Uterus (tissue), 2 donors: ENCODE results near the gene BAHCC1.
"Not testable (repeated sequence)": the region's sequence is repeated elsewhere in the genome, so short reads cannot be mapped to it uniquely, and the experiment has no call there.

ENCODE experiments used
- POLR2A ChIP-seq, 2 donors: fragments of 450-650 bp; IDR thresholded peaks; one replicate each; pipeline ENCODE4 v1.6.1; 2016; ENCODE audit warnings: antibody characterized with exemption in 2 of 2, mild to moderate bottlenecking in 1 of 2, moderate library complexity in 1 of 2
- TF ChIP-seq, protein P1 (sequence below), 4 experiments: fragments of 200-600 bp in 2 of 4; fragments of 450-650 bp in 2 of 4; sonication (generic) in 2 of 4; IDR thresholded peaks; one replicate each; pipeline ENCODE4 v1.5.1; 2016 to 2019; ENCODE audit warnings: antibody characterized with exemption in 4 of 4, mild to moderate bottlenecking in 2 of 4, moderate library complexity in 1 of 4

DNA sequence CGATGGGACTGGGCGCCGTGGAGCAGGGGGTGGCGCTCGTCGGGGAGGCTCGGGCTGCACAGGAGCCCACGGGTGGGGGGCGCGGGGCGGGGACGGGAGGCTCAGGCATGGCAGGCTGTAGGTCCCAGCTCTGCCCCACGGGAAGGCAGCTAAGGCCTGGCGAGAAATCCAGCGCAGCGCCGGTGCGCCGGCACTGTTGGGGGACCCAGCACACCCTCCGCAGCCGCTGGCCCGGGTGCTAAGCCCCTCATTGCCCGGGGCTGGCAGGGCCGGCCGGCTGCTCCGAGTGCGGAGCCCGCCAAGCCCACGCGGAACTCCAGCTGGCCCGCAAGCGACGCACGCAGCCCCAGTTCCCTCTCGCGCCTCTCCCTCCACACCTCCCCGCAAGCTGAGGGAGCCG, 43.2 kb upstream of the BAHCC1 start:
- TF ChIP-seq, protein P1, sequence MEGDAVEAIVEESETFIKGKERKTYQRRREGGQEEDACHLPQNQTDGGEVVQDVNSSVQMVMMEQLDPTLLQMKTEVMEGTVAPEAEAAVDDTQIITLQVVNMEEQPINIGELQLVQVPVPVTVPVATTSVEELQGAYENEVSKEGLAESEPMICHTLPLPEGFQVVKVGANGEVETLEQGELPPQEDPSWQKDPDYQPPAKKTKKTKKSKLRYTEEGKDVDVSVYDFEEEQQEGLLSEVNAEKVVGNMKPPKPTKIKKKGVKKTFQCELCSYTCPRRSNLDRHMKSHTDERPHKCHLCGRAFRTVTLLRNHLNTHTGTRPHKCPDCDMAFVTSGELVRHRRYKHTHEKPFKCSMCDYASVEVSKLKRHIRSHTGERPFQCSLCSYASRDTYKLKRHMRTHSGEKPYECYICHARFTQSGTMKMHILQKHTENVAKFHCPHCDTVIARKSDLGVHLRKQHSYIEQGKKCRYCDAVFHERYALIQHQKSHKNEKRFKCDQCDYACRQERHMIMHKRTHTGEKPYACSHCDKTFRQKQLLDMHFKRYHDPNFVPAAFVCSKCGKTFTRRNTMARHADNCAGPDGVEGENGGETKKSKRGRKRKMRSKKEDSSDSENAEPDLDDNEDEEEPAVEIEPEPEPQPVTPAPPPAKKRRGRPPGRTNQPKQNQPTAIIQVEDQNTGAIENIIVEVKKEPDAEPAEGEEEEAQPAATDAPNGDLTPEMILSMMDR (IDR thresholded peaks at IDR 0.05): not testable (repeated sequence)
- TF ChIP-seq POLR2A (IDR thresholded peaks at IDR 0.05): not testable (repeated sequence)
